Cardiac muscle cell (in vitro differentiated cells and primary cell): Measurements from ENCODE around the gene LMBR1. TPM values are rescaled to one million over a fixed set of nuclear protein-coding genes. Genes with fewer than 3 reads are reported as not detected.
"Not testable (repeated sequence)": the region's sequence is repeated elsewhere in the genome, so short reads cannot be mapped to it uniquely, and the experiment has no call there.

ENCODE experiments used
- DNase-seq, 2 donors: peaks; one replicate each; pipeline versions ENCODE4 v3.0.0 to v3.0.0-alpha.2; 2010 to 2017; ENCODE audit warnings: low read depth in 1 of 2, low spot score in 1 of 2
- H3K27ac ChIP-seq: fragments of 200-600 bp; sonication (generic); 2 replicates; pipeline ENCODE4 v1.5.1; 2016
- H3K27me3 ChIP-seq: fragments of 200-600 bp; sonication (generic); 2 replicates; pipeline ENCODE4 v1.6.0; 2016; ENCODE audit warnings: control low read depth
- H3K36me3 ChIP-seq: fragments of 200-600 bp; sonication (generic); 2 replicates; pipeline ENCODE4 v1.5.1; 2016; ENCODE audit warnings: control low read depth
- H3K4me1 ChIP-seq: fragments of 200-600 bp; sonication (generic); 2 replicates; pipeline ENCODE4 v1.8.1; 2017; ENCODE audit warnings: low read depth, mild to moderate bottlenecking, mixed run types
- H3K4me3 ChIP-seq: fragments of 200-600 bp; sonication (generic); 2 replicates; pipeline ENCODE4 v1.5.1; 2016; ENCODE audit warnings: mild to moderate bottlenecking
- H3K9me3 ChIP-seq: fragments of 200-600 bp; sonication (generic); 2 replicates; pipeline ENCODE4 v1.5.1; 2017; ENCODE audit warnings: low read depth, mild to moderate bottlenecking, control low read depth
- polyA plus RNA-seq: library from polyadenylated mRNA; unstranded; fragments of >200 nt; fragmentation: Nextera tagmentation; extraction: Ambion mirVana; gene quantifications from 2 replicates; pipeline ENCODE4 v1.2.1, GENCODE V29; 2016
- total RNA-seq: library from RNA; depleted of rRNA; stranded (reverse); fragments of >200 nt; gene quantifications from 2 replicates; pipeline ENCODE4 v1.2.3, GENCODE V29; 2016
- TF ChIP-seq, protein P1 (sequence below): IDR thresholded peaks from 2 replicates; pipeline ENCODE4 v1.5.1; 2012; ENCODE audit warnings: low read depth, mild to moderate bottlenecking, low read length

Gene LMBR1
- total and polyA plus RNA-seq, 2 experiments from 2014 or later: 49.9 to 78.0 TPM

DNA sequence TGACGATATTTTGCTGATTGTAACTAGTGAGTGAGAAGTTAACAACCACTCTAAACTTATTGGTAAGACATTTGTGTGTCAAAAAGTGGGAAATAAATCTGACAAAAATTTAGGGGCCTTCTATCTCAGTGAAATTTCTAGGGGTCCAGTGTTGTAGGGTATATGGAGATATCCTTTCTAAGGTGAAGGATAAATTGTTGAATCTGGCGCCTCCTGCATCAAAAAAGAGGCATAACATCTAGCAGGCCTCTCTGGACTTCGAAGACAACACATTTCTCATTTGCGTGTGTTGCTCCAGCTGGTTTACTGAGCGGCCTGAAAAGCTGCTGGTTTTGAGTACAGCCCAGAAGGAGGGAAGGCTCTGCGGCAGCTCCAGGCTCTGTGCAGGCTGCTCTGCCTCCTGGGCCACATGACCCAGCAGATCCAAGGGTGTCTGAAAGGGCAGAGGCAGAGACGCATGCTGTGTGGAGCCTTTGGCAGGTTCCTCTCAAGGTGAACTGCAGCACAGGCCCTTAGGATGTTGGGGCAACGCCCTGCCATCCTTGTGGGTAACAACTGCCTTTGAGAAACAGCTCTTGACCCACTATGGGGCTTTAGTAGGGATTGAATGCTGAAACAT lies 72.4 kb downstream of the LMBR1 start:
- Histone ChIP-seq H3K36me3 (peaks cover 3% of the 10 kb centered on the region), H3K27ac (no peak overlapping the region), H3K4me3 (no peak overlapping the region), H3K27me3 (no peaks in the 10 kb centered on the region), H3K4me1 (no peaks in the 10 kb centered on the region), H3K9me3 (no peaks in the 10 kb centered on the region)
- DNase-seq: no peak
- TF ChIP-seq, protein P1, sequence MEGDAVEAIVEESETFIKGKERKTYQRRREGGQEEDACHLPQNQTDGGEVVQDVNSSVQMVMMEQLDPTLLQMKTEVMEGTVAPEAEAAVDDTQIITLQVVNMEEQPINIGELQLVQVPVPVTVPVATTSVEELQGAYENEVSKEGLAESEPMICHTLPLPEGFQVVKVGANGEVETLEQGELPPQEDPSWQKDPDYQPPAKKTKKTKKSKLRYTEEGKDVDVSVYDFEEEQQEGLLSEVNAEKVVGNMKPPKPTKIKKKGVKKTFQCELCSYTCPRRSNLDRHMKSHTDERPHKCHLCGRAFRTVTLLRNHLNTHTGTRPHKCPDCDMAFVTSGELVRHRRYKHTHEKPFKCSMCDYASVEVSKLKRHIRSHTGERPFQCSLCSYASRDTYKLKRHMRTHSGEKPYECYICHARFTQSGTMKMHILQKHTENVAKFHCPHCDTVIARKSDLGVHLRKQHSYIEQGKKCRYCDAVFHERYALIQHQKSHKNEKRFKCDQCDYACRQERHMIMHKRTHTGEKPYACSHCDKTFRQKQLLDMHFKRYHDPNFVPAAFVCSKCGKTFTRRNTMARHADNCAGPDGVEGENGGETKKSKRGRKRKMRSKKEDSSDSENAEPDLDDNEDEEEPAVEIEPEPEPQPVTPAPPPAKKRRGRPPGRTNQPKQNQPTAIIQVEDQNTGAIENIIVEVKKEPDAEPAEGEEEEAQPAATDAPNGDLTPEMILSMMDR: peak; percentile 13

GRCh38 chr7:156819733-156820295 lies 73.2 kb downstream of the LMBR1 start:
- H3K4me1 ChIP-seq: no peaks in the 10 kb centered on the region
- DNase-seq: no peak
- TF ChIP-seq, protein P1: no peak
- peaks cover under 1% of the 10 kb centered on the region for H3K36me3 ChIP-seq
- no peaks in the 10 kb centered on the region for H3K9me3 ChIP-seq
- H3K4me3 ChIP-seq: no peak overlapping the region
- no peaks in the 10 kb centered on the region for H3K27me3 ChIP-seq
- H3K27ac ChIP-seq: peak overlapping the region; percentile 29

DNA sequence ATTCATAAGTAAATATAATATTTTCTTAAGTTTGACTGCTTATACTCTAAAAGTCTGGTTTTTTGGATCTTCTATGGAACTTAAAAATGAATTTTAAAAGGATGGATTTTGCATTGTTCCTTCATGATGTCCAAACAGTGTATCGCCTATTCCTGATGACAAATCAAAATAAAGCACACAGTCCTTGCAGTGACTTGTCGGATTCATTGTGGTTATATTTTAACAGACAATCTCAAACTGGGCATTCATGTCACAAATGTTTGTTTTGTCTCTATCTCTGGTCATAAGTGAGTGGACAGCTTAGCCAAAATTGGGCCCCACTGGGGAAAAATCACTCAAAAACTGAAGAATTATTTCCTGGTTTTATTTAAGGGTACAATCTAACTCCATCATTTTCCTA lies 74.8 kb downstream of the LMBR1 start:
- H3K27ac ChIP-seq: no peak overlapping the region
- no peaks in the 10 kb centered on the region for H3K27me3 ChIP-seq
- H3K4me3 ChIP-seq: no peak overlapping the region
- no peaks in the 10 kb centered on the region for H3K4me1 ChIP-seq
- TF ChIP-seq, protein P1: no peak
- DNase-seq: no peak
- H3K36me3 ChIP-seq: no peaks in the 10 kb centered on the region
- H3K9me3 ChIP-seq: no peaks in the 10 kb centered on the region

DNA sequence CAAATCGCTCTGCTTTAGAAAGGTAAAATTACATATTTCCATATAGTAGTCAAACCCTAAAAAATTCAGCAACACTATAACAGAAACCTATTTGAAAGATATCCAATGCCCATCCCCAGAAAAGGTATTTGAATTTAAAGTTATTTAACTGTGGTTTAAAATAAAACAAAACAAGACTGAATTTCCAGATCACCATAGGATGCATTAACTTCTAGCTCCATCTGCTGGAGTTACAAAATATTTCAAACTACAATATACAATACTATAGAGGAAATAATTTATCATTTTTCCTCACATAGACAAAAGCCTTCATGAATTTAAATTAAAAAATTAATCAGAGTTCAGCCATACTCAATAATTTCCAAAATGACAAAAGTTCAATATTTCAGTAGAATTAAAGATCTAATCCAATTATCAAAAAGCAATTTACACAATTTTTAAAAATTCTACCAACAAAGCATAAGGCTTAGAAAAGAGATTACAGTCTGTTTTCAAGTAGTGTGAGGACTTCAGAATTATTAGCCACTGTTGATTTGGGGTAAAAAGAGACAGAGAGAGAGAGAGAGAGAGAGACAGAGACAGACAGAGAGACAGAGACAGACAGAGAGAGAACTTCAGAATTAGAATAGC lies 75.9 kb downstream of the LMBR1 start:
- Histone ChIP-seq H3K27me3 (no peaks in the 10 kb centered on the region), H3K4me1 (no peaks in the 10 kb centered on the region), H3K4me3 (no peak overlapping the region), H3K9me3 (no peaks in the 10 kb centered on the region), H3K36me3 (no peaks in the 10 kb centered on the region), H3K27ac (no peak overlapping the region)
- DNase-seq: peak; percentile 12 to 50
- TF ChIP-seq, protein P1: peak; percentile 46

- no peaks in the 10 kb centered on the region for H3K9me3 ChIP-seq
- no peak overlapping the region for H3K27ac ChIP-seq
- peaks cover 2% of the 10 kb centered on the region for H3K36me3 ChIP-seq
- H3K27me3 ChIP-seq: no peaks in the 10 kb centered on the region
- no peak for DNase-seq
- TF ChIP-seq, protein P1: no peak
- no peaks in the 10 kb centered on the region for H3K4me1 ChIP-seq
- H3K4me3 ChIP-seq: no peak overlapping the region
These were observed 81.3 kb downstream of the LMBR1 start for GRCh38 chr7:156811706-156812105.

DNA sequence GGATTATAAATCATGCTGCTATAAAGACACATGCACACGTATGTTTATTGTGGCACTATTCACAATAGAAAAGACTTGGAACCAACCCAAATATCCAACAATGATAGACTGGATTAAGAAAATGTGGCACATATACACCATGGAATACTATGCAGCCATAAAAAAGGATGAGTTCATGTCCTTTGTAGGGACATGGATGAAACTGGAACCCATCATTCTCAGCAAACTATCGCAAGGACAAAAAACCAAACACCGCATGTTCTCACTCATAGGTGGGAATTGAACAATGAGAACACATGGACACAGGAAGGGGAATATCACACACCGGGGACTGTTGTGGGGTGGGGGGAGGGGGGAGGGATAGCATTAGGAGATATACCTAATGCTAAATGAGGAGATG lies 89.3 kb downstream of the LMBR1 start:
- not testable (repeated sequence) for H3K27me3 ChIP-seq, H3K4me1 ChIP-seq, H3K36me3 ChIP-seq, H3K27ac ChIP-seq, DNase-seq, H3K4me3 ChIP-seq, H3K9me3 ChIP-seq
